Measurements from ENCODE around the gene NPR3. TPM values are rescaled to one million over a fixed set of nuclear protein-coding genes. Genes with fewer than 3 reads are reported as not detected.

Gene NPR3
- total and polyA plus RNA-seq, 2 experiments from 2014 or later = 37.6 to 87.1 TPM

DNA sequence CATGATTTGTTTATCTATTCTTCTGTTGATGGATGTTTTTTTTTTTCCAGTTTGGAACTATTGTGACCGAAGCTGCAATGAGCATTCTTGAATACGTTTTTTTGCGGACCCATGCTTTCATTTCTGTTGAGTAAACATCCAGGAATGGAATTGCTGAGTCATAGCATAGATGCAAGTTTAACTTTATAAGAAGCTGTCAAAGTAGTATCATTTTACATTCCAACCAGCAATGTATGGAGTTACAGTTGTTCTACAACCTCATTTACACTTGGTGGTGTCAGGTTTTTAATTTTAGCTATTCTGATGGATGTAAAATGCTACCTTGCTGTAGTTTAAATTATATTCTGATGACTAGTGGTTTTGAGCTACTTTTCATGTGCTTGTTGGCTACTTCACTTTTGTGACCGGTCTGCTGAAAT is 49.0 kb downstream of the NPR3 start:
- in situ Hi-C loops (cut with MboI) = no loop called here
- H3K4me1 ChIP-seq (ENCODE audit: insufficient read depth) = peaks cover 17% of the 10 kb centered on the region
- peak overlapping the region; percentile 77 for H3K27ac ChIP-seq
- no peaks in the 10 kb centered on the region for H3K27me3 ChIP-seq (replicated peaks; ENCODE audit: insufficient read depth)
- H3K4me3 ChIP-seq = peak overlapping the region; percentile 60
- peak overlapping the region; percentile 62 for H2AFZ ChIP-seq
- TF ChIP-seq EZH2phosphoT487 (IDR thresholded peaks at IDR 0.05; ENCODE audit: insufficient read depth, low read depth) (no peak), EZH2 (IDR thresholded peaks at IDR 0.05; ENCODE audit: insufficient read depth, poor library complexity, severe bottlenecking) (no peak)
- peak overlapping the region; percentile 72 for H3K4me2 ChIP-seq (ENCODE audit: unreplicated experiment)
- H3K9me3 ChIP-seq (ENCODE audit: low read depth) = no peaks in the 10 kb centered on the region
- H3K79me2 ChIP-seq (ENCODE audit: insufficient read depth) = peaks cover 97% of the 10 kb centered on the region
- WGBS, 2 experiments (ENCODE audit: low coverage in 1 of 2, low lambda C conversion rate in 2 of 2, missing lambda C conversion rate in 2 of 2) = 29% methylated on average over 4 of the region's 4 CpGs
- H3K36me3 ChIP-seq (ENCODE audit: low read depth) = 0 out of 2 replicates have a peak, but pooled peaks cover 3% of the 10 kb centered on the region
- H3F3A ChIP-seq (ENCODE audit: insufficient read depth) = peaks cover 24% of the 10 kb centered on the region
- no peaks in the 10 kb centered on the region for H3K9me2 ChIP-seq (ENCODE audit: insufficient read depth)
- peak; percentile 93 for DNase-seq
- no peaks in the 10 kb centered on the region for H4K20me1 ChIP-seq (ENCODE audit: insufficient read depth)
- peak overlapping the region; percentile 64 for H3K9ac ChIP-seq

DNA sequence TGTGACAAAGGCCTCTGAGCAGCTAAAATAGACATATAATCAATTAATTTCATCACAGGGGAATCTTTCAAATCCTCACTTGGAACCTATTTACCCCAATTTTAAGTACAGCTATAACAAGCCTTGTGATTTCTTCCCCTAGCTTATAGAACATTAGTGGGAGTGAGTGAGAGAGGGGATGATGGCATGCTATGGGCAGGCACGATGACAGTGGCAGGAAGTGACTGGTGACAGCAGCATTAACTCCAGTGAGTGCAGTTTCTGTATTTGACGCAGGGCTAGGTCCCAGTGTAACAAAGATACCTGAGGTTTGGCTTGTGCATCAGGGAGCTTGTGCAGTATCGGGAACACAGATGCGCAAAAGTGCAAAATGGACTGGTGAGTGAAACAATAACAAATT is 54.1 kb downstream of the NPR3 start:
- Histone ChIP-seq H2AFZ (no peak overlapping the region), H3K79me2 (ENCODE audit: insufficient read depth) (peaks cover 89% of the 10 kb centered on the region)
- WGBS, 2 experiments (ENCODE audit: low coverage in 1 of 2, low lambda C conversion rate in 2 of 2, missing lambda C conversion rate in 2 of 2) = 86 to 88% methylated on average over 4 of the region's 4 CpGs

DNA sequence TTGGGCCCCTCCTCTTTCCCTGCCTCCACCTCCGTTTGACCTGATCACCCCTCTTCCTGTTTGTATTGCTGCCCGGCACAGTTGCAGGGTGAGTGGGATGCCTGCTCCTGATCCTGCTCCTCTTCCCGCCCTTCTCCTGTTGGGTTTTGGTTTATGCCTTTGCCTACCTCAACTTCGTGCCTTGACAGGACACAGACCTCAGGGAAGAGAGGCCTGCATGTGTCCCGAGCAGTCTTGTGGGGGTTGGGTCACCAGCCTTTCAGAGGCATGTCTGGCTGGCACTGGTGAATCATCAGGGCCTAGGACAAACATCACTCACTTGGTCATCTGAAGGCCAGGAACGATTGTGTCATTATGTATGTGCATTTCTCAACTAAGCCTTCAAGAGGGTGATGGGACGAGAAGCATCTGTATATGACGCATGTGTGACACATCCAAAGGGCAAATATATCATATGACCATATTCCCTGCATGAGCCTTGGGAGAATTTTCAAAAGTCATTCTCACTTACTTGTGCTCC is 56.9 kb downstream of the NPR3 start:
- Histone ChIP-seq H3K9me2 (ENCODE audit: insufficient read depth) (no peaks in the 10 kb centered on the region), H3K27me3 (replicated peaks; ENCODE audit: insufficient read depth) (no peaks in the 10 kb centered on the region), H3K4me1 (ENCODE audit: insufficient read depth) (peaks cover 17% of the 10 kb centered on the region), H2AFZ (0 out of 2 replicates have a peak overlapping the region, but pooled peaks have one; percentile 24), H3K9ac (peak overlapping the region; percentile 69), H3K27ac (peak overlapping the region; percentile 94), H3K79me2 (ENCODE audit: insufficient read depth) (peaks cover 87% of the 10 kb centered on the region), H3K36me3 (ENCODE audit: low read depth) (0 out of 2 replicates have a peak, but pooled peaks cover 5% of the 10 kb centered on the region), H3K4me2 (ENCODE audit: unreplicated experiment) (peak overlapping the region; percentile 45), H3F3A (ENCODE audit: insufficient read depth) (peaks cover 22% of the 10 kb centered on the region), H3K4me3 (no peak overlapping the region), H3K9me3 (ENCODE audit: low read depth) (no peaks in the 10 kb centered on the region), H4K20me1 (ENCODE audit: insufficient read depth) (no peaks in the 10 kb centered on the region)
- TF ChIP-seq EZH2 (IDR thresholded peaks at IDR 0.05; ENCODE audit: insufficient read depth, poor library complexity, severe bottlenecking) (no peak), EZH2phosphoT487 (IDR thresholded peaks at IDR 0.05; ENCODE audit: insufficient read depth, low read depth) (no peak)
- DNase-seq = peak; percentile 99
- in situ Hi-C loops (cut with MboI) = no loop called here
- 19 to 20% methylated on average over 8 of the region's 8 CpGs for WGBS, 2 experiments (ENCODE audit: low coverage in 1 of 2, low lambda C conversion rate in 2 of 2, missing lambda C conversion rate in 2 of 2)

More for the DNA sequence above, 54.1 kb downstream of the NPR3 start:
- no peaks in the 10 kb centered on the region for H4K20me1 ChIP-seq (ENCODE audit: insufficient read depth)
- H3K9ac ChIP-seq = no peak overlapping the region
- no peak overlapping the region for H3K4me2 ChIP-seq (ENCODE audit: unreplicated experiment)
- TF ChIP-seq EZH2 (IDR thresholded peaks at IDR 0.05; ENCODE audit: insufficient read depth, poor library complexity, severe bottlenecking) (no peak), EZH2phosphoT487 (IDR thresholded peaks at IDR 0.05; ENCODE audit: insufficient read depth, low read depth) (no peak)
- H3K9me3 ChIP-seq (ENCODE audit: low read depth) = no peaks in the 10 kb centered on the region
- H3K27me3 ChIP-seq (replicated peaks; ENCODE audit: insufficient read depth) = no peaks in the 10 kb centered on the region
- H3K27ac ChIP-seq = no peak overlapping the region
- DNase-seq = no peak
- peaks cover 24% of the 10 kb centered on the region for H3K4me1 ChIP-seq (ENCODE audit: insufficient read depth)
- in situ Hi-C loops (cut with MboI) = no loop called here
- peaks cover 35% of the 10 kb centered on the region for H3F3A ChIP-seq (ENCODE audit: insufficient read depth)
- no peak overlapping the region for H3K4me3 ChIP-seq
- H3K9me2 ChIP-seq (ENCODE audit: insufficient read depth) = no peaks in the 10 kb centered on the region
- 0 out of 2 replicates have a peak, but pooled peaks cover 5% of the 10 kb centered on the region for H3K36me3 ChIP-seq (ENCODE audit: low read depth)

DNA sequence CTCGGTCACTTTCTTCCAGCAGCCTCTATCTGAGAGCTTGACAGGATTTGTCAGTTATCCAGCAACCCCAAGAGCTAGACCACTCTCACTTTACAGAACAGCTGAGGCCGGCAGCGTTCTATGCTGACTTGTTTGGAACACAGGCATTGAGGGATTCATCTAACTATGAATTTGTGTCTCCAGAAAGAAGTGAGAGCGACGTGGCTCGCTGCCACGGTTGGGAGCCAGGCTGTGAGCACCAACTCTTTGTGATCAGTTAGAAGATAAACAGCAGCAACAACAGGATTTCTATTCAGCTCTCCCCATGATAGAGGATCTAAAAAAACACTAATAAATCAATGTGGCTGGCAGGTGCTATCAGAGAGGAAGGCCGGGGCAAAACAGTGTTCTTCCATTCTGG is 58.6 kb downstream of the NPR3 start:
- H3K27ac ChIP-seq = no peak overlapping the region
- H3K9ac ChIP-seq = no peak overlapping the region
- 94 to 95% methylated on average over 8 of the region's 8 CpGs for WGBS, 2 experiments (ENCODE audit: low coverage in 1 of 2, low lambda C conversion rate in 2 of 2, missing lambda C conversion rate in 2 of 2)
- TF ChIP-seq EZH2 (IDR thresholded peaks at IDR 0.05; ENCODE audit: insufficient read depth, poor library complexity, severe bottlenecking) (no peak), EZH2phosphoT487 (IDR thresholded peaks at IDR 0.05; ENCODE audit: insufficient read depth, low read depth) (no peak)
- H3F3A ChIP-seq (ENCODE audit: insufficient read depth) = peaks cover 22% of the 10 kb centered on the region
- no peaks in the 10 kb centered on the region for H3K9me3 ChIP-seq (ENCODE audit: low read depth)
- H3K4me3 ChIP-seq = no peak overlapping the region
- H3K79me2 ChIP-seq (ENCODE audit: insufficient read depth) = peaks cover 73% of the 10 kb centered on the region
- H2AFZ ChIP-seq = no peak overlapping the region
- in situ Hi-C loops (cut with MboI) = no loop called here
- H4K20me1 ChIP-seq (ENCODE audit: insufficient read depth) = no peaks in the 10 kb centered on the region
- no peak overlapping the region for H3K4me2 ChIP-seq (ENCODE audit: unreplicated experiment)
- no peaks in the 10 kb centered on the region for H3K9me2 ChIP-seq (ENCODE audit: insufficient read depth)
- peaks cover 12% of the 10 kb centered on the region; the same call in 1 of the 2 replicates for H3K36me3 ChIP-seq (ENCODE audit: low read depth)
- peaks cover 17% of the 10 kb centered on the region for H3K4me1 ChIP-seq (ENCODE audit: insufficient read depth)
- H3K27me3 ChIP-seq (replicated peaks; ENCODE audit: insufficient read depth) = no peaks in the 10 kb centered on the region
- no peak for DNase-seq

All from GM23248 (cell line).